ENCODE measurements around the gene PLXDC2. TPM values are rescaled to one million over a fixed set of nuclear protein-coding genes. Genes with fewer than 3 reads are reported as not detected.

The PLXDC2 gene
- polyA plus RNA-seq, 1 of the 3 experiments (the other 2 are of a cell fraction), result 2.5 TPM

- no peaks in the 10 kb centered on the region for H3K9me2 ChIP-seq
- no peaks in the 10 kb centered on the region for H3K36me3 ChIP-seq (replicated peaks in 1 of 2; ENCODE audit: control insufficient read depth in 1 of 2, insufficient read depth in 2 of 2, low read length in 1 of 2)
- no peaks in the 10 kb centered on the region for H4K20me1 ChIP-seq (ENCODE audit: insufficient read depth)
- H3K9me3 ChIP-seq, result no peaks in the 10 kb centered on the region
- no peak for DNase-seq
- TF ChIP-seq REST (IDR thresholded peaks at IDR 0.05; ENCODE audit: low read depth, low read length), result no peak
- TF ChIP-seq EP300 (IDR thresholded peaks at IDR 0.05; ENCODE audit: borderline replicate concordance in 1 of 2, low read depth in 1 of 2, low read length in 1 of 2), result no peak
- TF ChIP-seq ZBTB33 (IDR thresholded peaks at IDR 0.05; ENCODE audit: borderline replicate concordance, low read depth), result no peak
- TF ChIP-seq GABPA (IDR thresholded peaks at IDR 0.05; ENCODE audit: low read depth), result no peak
- TF ChIP-seq CHD2 (IDR thresholded peaks at IDR 0.05; ENCODE audit: low read length, partially characterized antibody), result no peak
- TF ChIP-seq, protein P1, sequence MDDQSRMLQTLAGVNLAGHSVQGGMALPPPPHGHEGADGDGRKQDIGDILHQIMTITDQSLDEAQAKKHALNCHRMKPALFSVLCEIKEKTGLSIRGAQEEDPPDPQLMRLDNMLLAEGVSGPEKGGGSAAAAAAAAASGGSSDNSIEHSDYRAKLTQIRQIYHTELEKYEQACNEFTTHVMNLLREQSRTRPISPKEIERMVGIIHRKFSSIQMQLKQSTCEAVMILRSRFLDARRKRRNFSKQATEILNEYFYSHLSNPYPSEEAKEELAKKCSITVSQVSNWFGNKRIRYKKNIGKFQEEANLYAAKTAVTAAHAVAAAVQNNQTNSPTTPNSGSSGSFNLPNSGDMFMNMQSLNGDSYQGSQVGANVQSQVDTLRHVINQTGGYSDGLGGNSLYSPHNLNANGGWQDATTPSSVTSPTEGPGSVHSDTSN (IDR thresholded peaks at IDR 0.05), result no peak
- TF ChIP-seq SMC3 (IDR thresholded peaks at IDR 0.05; ENCODE audit: low read depth, low read length), result no peak
- TF ChIP-seq FOSL2 (IDR thresholded peaks at IDR 0.05; ENCODE audit: borderline replicate concordance, low read depth), result no peak
- no peak for TF ChIP-seq RCOR1 (IDR thresholded peaks at IDR 0.05; ENCODE audit: low read length)
- TF ChIP-seq TEAD4 (IDR thresholded peaks at IDR 0.05; ENCODE audit: borderline replicate concordance, insufficient read depth), result no peak
- TF ChIP-seq, protein P2, sequence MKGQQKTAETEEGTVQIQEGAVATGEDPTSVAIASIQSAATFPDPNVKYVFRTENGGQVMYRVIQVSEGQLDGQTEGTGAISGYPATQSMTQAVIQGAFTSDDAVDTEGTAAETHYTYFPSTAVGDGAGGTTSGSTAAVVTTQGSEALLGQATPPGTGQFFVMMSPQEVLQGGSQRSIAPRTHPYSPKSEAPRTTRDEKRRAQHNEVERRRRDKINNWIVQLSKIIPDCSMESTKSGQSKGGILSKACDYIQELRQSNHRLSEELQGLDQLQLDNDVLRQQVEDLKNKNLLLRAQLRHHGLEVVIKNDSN (IDR thresholded peaks at IDR 0.05; ENCODE audit: borderline replicate concordance, low read depth), result no peak
- no peak for TF ChIP-seq RXRA (IDR thresholded peaks at IDR 0.05; ENCODE audit: borderline replicate concordance, low read depth)
- no peaks in the 10 kb centered on the region for H3K79me2 ChIP-seq (ENCODE audit: insufficient read depth)
- no peak overlapping the region for H3K4me3 ChIP-seq (ENCODE audit: low read depth in 2 of 2, low read length in 1 of 2)
- no peak overlapping the region for H3K9ac ChIP-seq
- H3F3A ChIP-seq (replicated peaks; ENCODE audit: insufficient read depth), result peaks cover 20% of the 10 kb centered on the region
- no peaks in the 10 kb centered on the region for H3K27me3 ChIP-seq (ENCODE audit: insufficient read depth)
- no peak overlapping the region for H2AFZ ChIP-seq (ENCODE audit: low read depth)
- peaks cover 2 to 37% of the 10 kb centered on the region in 2 experiments for H3K4me1 ChIP-seq (ENCODE audit: control insufficient read depth in 1 of 2, insufficient read depth in 2 of 2, low read depth in 1 of 2, low read length in 1 of 2)
- CTCF ChIA-PET, result interaction anchor here (1.0 kb wide), 1 partner anchor 9 kb away, joined by 3 read pairs; no protein-coding TSS in a partner anchor
- 64% methylated on average over 3 of the region's 3 CpGs for WGBS (ENCODE audit: low lambda C conversion rate)
- H3K27ac ChIP-seq (ENCODE audit: low read depth in 2 of 2, low read length in 1 of 2), result peak overlapping the region in 1 of 2 experiments; percentile 48; a peak in 1 of 4 replicates
- H3K4me2 ChIP-seq, result no peak overlapping the region
- POLR2A ChIA-PET, result no interaction called here
Measured at GRCh38 chr10:19917751-19918478, 101.7 kb downstream of the PLXDC2 start.

Measured in SK-N-SH (cell line).